K562 (cell line): ENCODE measurements around the gene ILF2. TPM values are rescaled to one million over a fixed set of nuclear protein-coding genes. Genes with fewer than 3 reads are reported as not detected.

Experiments used
- MED1 ChIP-seq: sonication (generic); formaldehyde crosslinking; IDR thresholded peaks from 2 replicates; pipeline ENCODE4 v1.8.1; 2023; ENCODE audit warnings: missing genetic modification reagents, borderline replicate concordance
- MGA ChIP-seq: fragments of 450-650 bp; IDR thresholded peaks from 2 replicates; pipeline ENCODE4 v1.6.1; 2016; ENCODE audit warnings: mild to moderate bottlenecking, moderate library complexity
- polyA plus RNA-seq, 8 experiments: library from polyadenylated mRNA; depleted of rRNA in 4 of 8; stranded (reverse) in 5 of 8; unstranded in 3 of 8; fragments of >200 nt; fragmentation: Nextera tagmentation in 2 of 8; fragmentation: Illumina TruSeq in 1 of 8; extraction: Ambion mirVana in 2 of 8; extraction: Trizol in 1 of 8; gene quantifications; 2 replicates each; pipeline versions ENCODE4 v1.2.1 to v1.2.3, GENCODE V29; 2011 to 2014; ENCODE audit warnings: inconsistent platforms in 1 of 8, missing spikeins in 1 of 8
- total RNA-seq, 7 experiments: library from RNA; depleted of rRNA in 6 of 7; stranded (reverse); fragments of >200 nt in 6 of 7; fragmentation: Illumina TruSeq in 2 of 7; extraction: Trizol in 2 of 7; gene quantifications; 2 replicates each; pipeline versions ENCODE4 v1.2.1 to v1.2.3, GENCODE V29; 2011 to 2021; ENCODE audit warnings: low replicate concordance in 1 of 7

Gene ILF2
- total and polyA plus RNA-seq, 9 of the 15 experiments (the other 6 are each of a cell fraction or from before 2014, with no cell fraction given): 282 to 726 (median 474) TPM

GRCh38 chr1:153678519-153679336 lies 7.9 kb upstream of the ILF2 start, which contains the start of gene NPR1 (continued):
- TF ChIP-seq MGA: peak; percentile 24; the same call in 1 of the 2 replicates
- TF ChIP-seq MED1 (CRISPR knock-in tag): no peak
